Measurements from ENCODE around the gene C13orf46. TPM values are rescaled to one million over a fixed set of nuclear protein-coding genes. Genes with fewer than 3 reads are reported as not detected.

C13orf46 gene
- total and polyA plus RNA-seq, 5 donors, result 0.20 to 0.76 (median 0.36) TPM

GRCh38 chr13:113905942-113906341 lies 67.9 kb downstream of the C13orf46 start:
- peak in 1 of 2 donors; percentile 26 for ATAC-seq
- Histone ChIP-seq H3K27me3 (ENCODE audit: control insufficient read depth, insufficient read depth) (no peaks in the 10 kb centered on the region), H3K4me1 (ENCODE audit: control insufficient read depth, insufficient read depth, low read length) (no peaks in the 10 kb centered on the region), H3K4me3 (ENCODE audit: low read length) (no peak overlapping the region), H3K27ac (ENCODE audit: low read length) (no peak overlapping the region), H3K9me3 (ENCODE audit: control insufficient read depth, low read length) (no peaks in the 10 kb centered on the region)
- 72% methylated on average over 8 of the region's 8 CpGs for WGBS
- DNase-seq, result no peak
- intact Hi-C loops (cut with DNase I), result loop anchor here in 3 of 4 donors (2.0 to 10.0 kb wide), 2 partner anchors 89 to 91 kb away; no protein-coding TSS in a partner anchor

- intact Hi-C loops (cut with DNase I), result loop anchor here in 3 of 4 donors (2.0 to 10.0 kb wide), 2 partner anchors 88 to 90 kb away; no protein-coding TSS in a partner anchor
- Histone ChIP-seq H3K27ac (ENCODE audit: low read length) (no peak overlapping the region), H3K27me3 (ENCODE audit: control insufficient read depth, insufficient read depth) (no peaks in the 10 kb centered on the region), H3K9me3 (ENCODE audit: control insufficient read depth, low read length) (no peaks in the 10 kb centered on the region), H3K4me1 (ENCODE audit: control insufficient read depth, insufficient read depth, low read length) (no peaks in the 10 kb centered on the region), H3K4me3 (ENCODE audit: low read length) (no peak overlapping the region)
- no peak for DNase-seq
- WGBS, result 86% methylated on average over 9 of the region's 9 CpGs
- no peak for ATAC-seq
Observed at GRCh38 chr13:113905018-113905417, 68.9 kb downstream of the C13orf46 start.

GRCh38 chr13:113904411-113904810 lies 69.5 kb downstream of the C13orf46 start:
- Histone ChIP-seq H3K27ac (ENCODE audit: low read length) (no peak overlapping the region), H3K9me3 (ENCODE audit: control insufficient read depth, low read length) (no peaks in the 10 kb centered on the region)
- 53% methylated on average over 8 of the region's 8 CpGs for WGBS

GRCh38 chr13:113903912-113904311 lies 70.0 kb downstream of the C13orf46 start:
- Histone ChIP-seq H3K27ac (ENCODE audit: low read length) (no peak overlapping the region), H3K4me1 (ENCODE audit: control insufficient read depth, insufficient read depth, low read length) (no peaks in the 10 kb centered on the region), H3K4me3 (ENCODE audit: low read length) (no peak overlapping the region), H3K9me3 (ENCODE audit: control insufficient read depth, low read length) (no peaks in the 10 kb centered on the region), H3K27me3 (ENCODE audit: control insufficient read depth, insufficient read depth) (no peaks in the 10 kb centered on the region)
- intact Hi-C loops (cut with DNase I), result loop anchor here in 3 of 4 donors (2.0 to 10.0 kb wide), 2 partner anchors 87 to 89 kb away; no protein-coding TSS in a partner anchor
- ATAC-seq (peak in 1 of 2 donors; percentile 14), DNase-seq (no peak)
- WGBS, result 84% methylated on average over 9 of the region's 9 CpGs

More at GRCh38 chr13:113904411-113904810, 69.5 kb downstream of the C13orf46 start:
- ATAC-seq, result peak; percentile 89
- peak; percentile 61 to 86 (median 79) for DNase-seq
- H3K4me1 ChIP-seq (ENCODE audit: control insufficient read depth, insufficient read depth, low read length), result no peaks in the 10 kb centered on the region
- H3K4me3 ChIP-seq (ENCODE audit: low read length), result no peak overlapping the region
- H3K27me3 ChIP-seq (ENCODE audit: control insufficient read depth, insufficient read depth), result no peaks in the 10 kb centered on the region
- intact Hi-C loops (cut with DNase I), result loop anchor here in 3 of 4 donors (2.0 to 10.0 kb wide), 2 partner anchors 88 to 90 kb away; no protein-coding TSS in a partner anchor

Other genes starting within 250 kb of the C13orf46 start
- gene TMEM255B, start 214.8 kb downstream of the C13orf46 start, total RNA-seq, result 1 to 10 TPM; 6.2 to 9.9 (median 8.8) TPM
- 7.8 TPM for gene TMEM255B, start 214.8 kb downstream of the C13orf46 start, polyA plus RNA-seq
- gene GAS6, start 110.0 kb downstream of the C13orf46 start, total RNA-seq, result 100 to 1,000 TPM; 197 to 213 (median 202) TPM
- gene GAS6, start 110.0 kb downstream of the C13orf46 start, polyA plus RNA-seq, result 273 TPM
- gene RASA3, start 158.5 kb upstream of the C13orf46 start, total RNA-seq, result 10 to 100 TPM in 3 of 4 donors, 1 to 10 TPM in 1; 9.4 to 15.5 (median 11.8) TPM
- gene RASA3, start 158.5 kb upstream of the C13orf46 start, polyA plus RNA-seq, result 7.4 TPM
- gene CFAP97D2, start 205.2 kb upstream of the C13orf46 start, total RNA-seq, result not detected
- gene CFAP97D2, start 205.2 kb upstream of the C13orf46 start, polyA plus RNA-seq, result not detected